Stomach (tissue), 9 donors: ENCODE measurements around the gene NTRK2. TPM values are rescaled to one million over a fixed set of nuclear protein-coding genes. Genes with fewer than 3 reads are reported as not detected.

Source experiments
- DNase-seq, 2 donors: peaks; one replicate each; pipeline versions ENCODE4 v3.0.0 to v3.0.0-alpha.2; 2013 to 2019
- H3K27ac ChIP-seq, 5 donors: fragments of 200-600 bp in 4 of 5; sonication (generic) in 4 of 5; one replicate each; pipeline ENCODE4 v1.5.1; 2013 to 2019; ENCODE audit warnings: mild to moderate bottlenecking in 1 of 5, moderate library complexity in 1 of 5
- H3K27me3 ChIP-seq, 3 donors: fragments of 200-600 bp; sonication (generic); one replicate each; pipeline ENCODE4 v1.5.1; 2017 to 2019; ENCODE audit warnings: mixed run types in 1 of 3
- H3K36me3 ChIP-seq, 4 donors: fragments of 200-600 bp; sonication (generic); 1 replicate in 3 of 4; 2 replicates in 1 of 4; pipeline ENCODE4 v1.5.1; 2016 to 2019
- H3K4me1 ChIP-seq, 4 donors: fragments of 200-600 bp; sonication (generic); one replicate each; pipeline ENCODE4 v1.5.1; 2016 to 2019
- H3K4me3 ChIP-seq, 4 donors: fragments of 200-600 bp; sonication (generic) in 3 of 4; one replicate each; pipeline ENCODE4 v1.5.1; 2016 to 2019; ENCODE audit warnings: mild to moderate bottlenecking in 1 of 4
- H3K9me3 ChIP-seq, 4 donors: fragments of 200-600 bp; sonication (generic); one replicate each; pipeline ENCODE4 v1.5.1; 2016 to 2019
- EP300 ChIP-seq: sonication (generic); formaldehyde crosslinking; IDR thresholded peaks from one replicate; pipeline ENCODE4 v1.6.1; 2017; ENCODE audit warnings: antibody characterized with exemption
- POLR2A ChIP-seq, 4 donors: fragments of 450-650 bp; IDR thresholded peaks; one replicate each; pipeline ENCODE4 v1.6.1; 2016; ENCODE audit warnings: antibody characterized with exemption in 4 of 4, control low read depth in 2 of 4, mild to moderate bottlenecking in 1 of 4, moderate library complexity in 1 of 4
- POLR2AphosphoS5 ChIP-seq, 3 donors: sonication (generic); formaldehyde crosslinking; IDR thresholded peaks; one replicate each; pipeline ENCODE4 v1.6.1; 2016; ENCODE audit warnings: antibody characterized with exemption in 3 of 3
- WGBS, 5 donors: extraction: QIAGEN DNeasy Blood & Tissue Kit in 3 of 5; methylation state at CpG; one replicate each; pipeline versions ENCODE4 v1.1.5 to v1.1.7; 2013 to 2018; 5-methylcytosine and 5-hydroxymethylcytosine counted together
- intact Hi-C: fragments of 100-400 bp; cut with DNase I; formaldehyde crosslinking; loops from one replicate; pipeline ENCODE4 v1.15.1; 2023; ENCODE audit warnings: low total_unique reads
- polyA plus RNA-seq, 3 donors: library from polyadenylated mRNA; stranded (reverse); fragments of 200-250 nt; gene quantifications; one replicate each; pipeline ENCODE4 v1.2.3, GENCODE V29; 2013
- total RNA-seq, 5 donors: library from RNA; depleted of rRNA; stranded (reverse); fragments of >200 nt; gene quantifications; one replicate each; pipeline versions ENCODE4 v1.1.0 to v1.2.3, GENCODE V29; 2014 to 2016
- TF ChIP-seq, protein P1 (sequence below), 7 experiments: fragments of 450-650 bp in 4 of 7; fragments of 200-600 bp in 3 of 7; sonication (generic) in 3 of 7; IDR thresholded peaks; one replicate each; pipeline ENCODE4 v1.5.1; 2016 to 2019; ENCODE audit warnings: antibody characterized with exemption in 7 of 7, control low read depth in 2 of 7, mild to moderate bottlenecking in 1 of 7
- donor health status: healthy with polysubstance abuse.
- donor health status: Bipolar disorder and iron deficiency.
- donor health status: healthy.

The NTRK2 gene
- total and polyA plus RNA-seq, 8 donors = 0.06 to 8.8 (median 2.6) TPM

DNA sequence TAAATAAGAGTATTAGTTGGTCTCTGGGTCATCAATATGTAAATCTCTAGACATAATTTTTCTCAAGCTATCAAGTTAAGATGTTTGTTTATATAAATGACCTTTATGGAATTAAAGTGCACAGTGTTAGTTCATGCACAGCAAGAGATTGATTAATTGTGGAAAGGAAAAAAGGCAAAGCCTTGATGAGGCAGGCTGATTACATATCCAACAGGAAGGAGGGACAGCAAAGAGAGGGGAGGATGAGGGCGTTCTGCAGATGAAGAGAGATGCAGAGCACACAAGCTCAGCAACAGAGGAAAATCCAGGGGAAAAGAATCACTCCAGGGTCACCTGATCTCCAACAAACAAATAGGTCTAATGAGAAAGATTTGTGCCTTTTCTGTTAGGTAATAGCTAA, 16.5 kb downstream of the NTRK2 start:
- Histone ChIP-seq H3K4me3 (no peak overlapping the region), H3K27me3 (no peaks in the 10 kb centered on the region), H3K27ac (no peak overlapping the region), H3K36me3 (no peaks in the 10 kb centered on the region), H3K4me1 (no peaks in the 10 kb centered on the region), H3K9me3 (no peaks in the 10 kb centered on the region)
- TF ChIP-seq EP300 (no peak), POLR2AphosphoS5 (IDR thresholded peaks at IDR 0.05) (no peak), POLR2A (IDR thresholded peaks at IDR 0.05) (no peak)
- TF ChIP-seq, protein P1, sequence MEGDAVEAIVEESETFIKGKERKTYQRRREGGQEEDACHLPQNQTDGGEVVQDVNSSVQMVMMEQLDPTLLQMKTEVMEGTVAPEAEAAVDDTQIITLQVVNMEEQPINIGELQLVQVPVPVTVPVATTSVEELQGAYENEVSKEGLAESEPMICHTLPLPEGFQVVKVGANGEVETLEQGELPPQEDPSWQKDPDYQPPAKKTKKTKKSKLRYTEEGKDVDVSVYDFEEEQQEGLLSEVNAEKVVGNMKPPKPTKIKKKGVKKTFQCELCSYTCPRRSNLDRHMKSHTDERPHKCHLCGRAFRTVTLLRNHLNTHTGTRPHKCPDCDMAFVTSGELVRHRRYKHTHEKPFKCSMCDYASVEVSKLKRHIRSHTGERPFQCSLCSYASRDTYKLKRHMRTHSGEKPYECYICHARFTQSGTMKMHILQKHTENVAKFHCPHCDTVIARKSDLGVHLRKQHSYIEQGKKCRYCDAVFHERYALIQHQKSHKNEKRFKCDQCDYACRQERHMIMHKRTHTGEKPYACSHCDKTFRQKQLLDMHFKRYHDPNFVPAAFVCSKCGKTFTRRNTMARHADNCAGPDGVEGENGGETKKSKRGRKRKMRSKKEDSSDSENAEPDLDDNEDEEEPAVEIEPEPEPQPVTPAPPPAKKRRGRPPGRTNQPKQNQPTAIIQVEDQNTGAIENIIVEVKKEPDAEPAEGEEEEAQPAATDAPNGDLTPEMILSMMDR (IDR thresholded peaks at IDR 0.05) = no peak
- 42 to 63% (median 52%) methylated on average over 1 of the region's 1 CpG for WGBS, 5 donors
- no peak for DNase-seq
- intact Hi-C loops = no loop called here

DNA sequence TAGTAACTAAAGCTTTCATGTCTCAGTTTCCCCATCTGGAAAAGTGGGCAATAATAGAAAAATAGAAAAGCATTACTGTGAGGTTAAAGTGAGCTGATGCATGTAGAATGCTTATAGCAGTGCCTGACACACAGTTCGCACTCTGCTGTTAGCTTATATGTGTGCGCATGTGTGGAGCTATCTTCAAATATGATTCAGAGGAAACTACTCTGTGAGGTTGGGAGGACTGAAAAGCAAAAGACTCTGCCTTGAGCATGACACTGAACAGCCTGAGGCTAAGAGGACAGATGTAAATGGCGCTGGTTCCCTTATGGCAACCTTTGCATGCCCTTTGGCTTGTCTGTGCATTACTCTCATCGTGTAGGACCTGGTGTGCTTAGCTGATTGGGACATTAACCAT, 19.4 kb downstream of the NTRK2 start:
- no peak overlapping the region for H3K27ac ChIP-seq
- H3K4me1 ChIP-seq = no peaks in the 10 kb centered on the region
- no peak overlapping the region for H3K4me3 ChIP-seq
- no peaks in the 10 kb centered on the region for H3K27me3 ChIP-seq
- WGBS, 5 donors = 66 to 72% (median 70%) methylated on average over 4 of the region's 4 CpGs
- intact Hi-C loops = no loop called here
- no peaks in the 10 kb centered on the region for H3K36me3 ChIP-seq
- no peak for TF ChIP-seq POLR2A (IDR thresholded peaks at IDR 0.05)
- H3K9me3 ChIP-seq = no peaks in the 10 kb centered on the region
- no peak for DNase-seq

DNA sequence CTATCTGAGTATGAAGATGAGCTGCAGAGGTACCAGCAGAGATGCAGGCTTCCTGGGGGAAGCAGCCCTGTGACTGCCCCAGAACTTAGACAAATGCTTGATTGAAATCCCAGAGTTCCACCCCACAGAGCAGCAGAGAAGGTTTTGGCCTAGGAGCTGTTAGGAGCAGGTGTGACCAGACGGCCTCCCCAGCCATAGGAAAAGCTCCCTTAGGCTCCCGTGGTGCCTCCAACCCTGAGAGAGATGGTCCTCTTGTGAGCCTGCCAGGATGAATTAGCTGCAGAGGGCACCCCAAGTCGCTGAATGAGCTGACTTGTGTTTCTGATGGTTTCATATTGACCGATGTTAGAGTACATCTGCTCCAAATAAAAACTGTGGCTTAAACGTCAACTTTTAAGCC, 22.1 kb downstream of the NTRK2 start:
- Histone ChIP-seq H3K36me3 (no peaks in the 10 kb centered on the region), H3K4me1 (no peaks in the 10 kb centered on the region), H3K4me3 (no peak overlapping the region), H3K27me3 (no peaks in the 10 kb centered on the region), H3K9me3 (no peaks in the 10 kb centered on the region), H3K27ac (no peak overlapping the region)
- TF ChIP-seq POLR2AphosphoS5 (IDR thresholded peaks at IDR 0.05) (no peak), EP300 (no peak), POLR2A (IDR thresholded peaks at IDR 0.05) (no peak)
- TF ChIP-seq, protein P1 (IDR thresholded peaks at IDR 0.05) = no peak
- intact Hi-C loops = no loop called here
- no peak for DNase-seq
- WGBS, 5 donors = 76 to 84% (median 81%) methylated on average over 5 of the region's 5 CpGs

DNA sequence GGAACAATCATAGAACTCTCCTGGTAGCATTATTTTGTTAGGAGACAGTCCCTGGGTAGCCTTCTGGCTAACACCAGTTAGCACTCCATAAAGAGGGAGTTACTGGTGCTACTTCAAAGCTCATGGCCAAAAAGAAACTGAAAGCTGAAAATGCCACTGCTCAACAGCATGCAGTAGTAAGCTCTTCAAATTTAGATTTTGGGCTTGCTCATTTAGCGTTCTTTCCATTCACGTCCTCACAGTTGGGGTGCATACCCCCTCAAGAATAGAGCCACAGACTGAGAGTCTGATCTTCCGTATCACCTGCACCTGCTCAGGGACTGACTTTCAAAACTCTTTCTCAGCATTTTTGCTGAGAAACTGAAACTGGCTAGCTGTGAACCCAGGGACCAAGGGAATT, 24.7 kb downstream of the NTRK2 start:
- TF ChIP-seq POLR2A (IDR thresholded peaks at IDR 0.05) = no peak
- no peak for TF ChIP-seq POLR2AphosphoS5 (IDR thresholded peaks at IDR 0.05)
- TF ChIP-seq EP300 = no peak
- TF ChIP-seq, protein P1 (IDR thresholded peaks at IDR 0.05) = no peak
- Histone ChIP-seq H3K4me1 (no peaks in the 10 kb centered on the region), H3K27me3 (peaks cover 0 to 5% (median 0%) of the 10 kb centered on the region in 3 donors), H3K4me3 (no peak overlapping the region), H3K27ac (no peak overlapping the region), H3K36me3 (no peaks in the 10 kb centered on the region), H3K9me3 (no peaks in the 10 kb centered on the region)
- intact Hi-C loops = no loop called here
- no peak for DNase-seq
- WGBS, 5 donors = 56 to 76% (median 67%) methylated on average over 3 of the region's 3 CpGs

DNA sequence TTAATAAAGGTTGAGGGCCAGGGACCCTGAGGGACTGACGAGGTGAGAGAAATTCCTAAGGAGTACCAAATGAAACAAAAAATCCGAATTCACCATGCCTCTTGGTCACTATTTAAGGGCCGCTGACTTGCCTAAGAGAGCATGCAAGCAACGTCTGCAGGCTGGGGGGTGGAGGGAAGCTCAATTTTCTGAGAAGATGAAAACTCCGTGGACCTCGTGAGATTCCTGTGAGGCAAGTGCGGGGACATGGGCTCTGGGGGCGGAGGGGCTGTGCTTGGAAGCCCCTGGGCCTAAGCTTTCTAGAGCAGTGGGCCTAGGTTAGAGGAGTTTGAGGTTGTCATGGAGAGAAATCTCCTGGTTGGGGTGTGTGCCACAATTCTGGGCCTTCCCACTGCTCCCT, 27.5 kb downstream of the NTRK2 start:
- no peaks in the 10 kb centered on the region for H3K4me1 ChIP-seq
- no peaks in the 10 kb centered on the region for H3K9me3 ChIP-seq
- intact Hi-C loops = no loop called here
- 78 to 90% (median 83%) methylated on average over 8 of the region's 8 CpGs for WGBS, 5 donors
- no peak overlapping the region for H3K27ac ChIP-seq
- no peak overlapping the region for H3K4me3 ChIP-seq
- no peaks in the 10 kb centered on the region for H3K36me3 ChIP-seq
- no peak for DNase-seq
- no peak for TF ChIP-seq EP300
- TF ChIP-seq POLR2A (IDR thresholded peaks at IDR 0.05) = no peak
- no peak for TF ChIP-seq POLR2AphosphoS5 (IDR thresholded peaks at IDR 0.05)
- TF ChIP-seq, protein P1 (IDR thresholded peaks at IDR 0.05) = no peak
- H3K27me3 ChIP-seq = peaks cover 0 to 5% (median 0%) of the 10 kb centered on the region in 3 donors
